Dendritic cell treated with granulocyte-macrophage colony-stimulating factor and Interleukin-4, amounts not matched to agents 40 ng/mL and 50 ng/mL, for 4 days (primary cell): ENCODE data around the gene E2F1.
A peak's percentile ranks its signal among the peaks of the same experiment; 100 is the strongest.

Experiments
- H3K27ac Mint-ChIP-seq: one replicate; pipeline ENCODE4 v1.8.0; 2022; ENCODE audit warnings: mild to moderate bottlenecking, mixed read lengths
- H3K27me3 Mint-ChIP-seq: one replicate; pipeline ENCODE4 v1.8.0; 2022; ENCODE audit warnings: mild to moderate bottlenecking, mixed read lengths
- H3K36me3 Mint-ChIP-seq: one replicate; pipeline ENCODE4 v1.8.0; 2022; ENCODE audit warnings: low read depth, mixed read lengths
- H3K4me1 Mint-ChIP-seq: one replicate; pipeline ENCODE4 v1.8.0; 2022; ENCODE audit warnings: low read depth, mixed read lengths
- H3K4me3 Mint-ChIP-seq: one replicate; pipeline ENCODE4 v1.8.0; 2022; ENCODE audit warnings: mild to moderate bottlenecking, moderate library complexity, mixed read lengths
- H3K9me3 Mint-ChIP-seq: one replicate; pipeline ENCODE4 v1.8.0; 2022; ENCODE audit warnings: mixed read lengths
- intact Hi-C: fragments of 100-400 bp; cut with micrococcal nuclease; formaldehyde crosslinking; loops from one replicate; pipeline ENCODE4 v1.15.0; 2022

The E2F1 gene

DNA sequence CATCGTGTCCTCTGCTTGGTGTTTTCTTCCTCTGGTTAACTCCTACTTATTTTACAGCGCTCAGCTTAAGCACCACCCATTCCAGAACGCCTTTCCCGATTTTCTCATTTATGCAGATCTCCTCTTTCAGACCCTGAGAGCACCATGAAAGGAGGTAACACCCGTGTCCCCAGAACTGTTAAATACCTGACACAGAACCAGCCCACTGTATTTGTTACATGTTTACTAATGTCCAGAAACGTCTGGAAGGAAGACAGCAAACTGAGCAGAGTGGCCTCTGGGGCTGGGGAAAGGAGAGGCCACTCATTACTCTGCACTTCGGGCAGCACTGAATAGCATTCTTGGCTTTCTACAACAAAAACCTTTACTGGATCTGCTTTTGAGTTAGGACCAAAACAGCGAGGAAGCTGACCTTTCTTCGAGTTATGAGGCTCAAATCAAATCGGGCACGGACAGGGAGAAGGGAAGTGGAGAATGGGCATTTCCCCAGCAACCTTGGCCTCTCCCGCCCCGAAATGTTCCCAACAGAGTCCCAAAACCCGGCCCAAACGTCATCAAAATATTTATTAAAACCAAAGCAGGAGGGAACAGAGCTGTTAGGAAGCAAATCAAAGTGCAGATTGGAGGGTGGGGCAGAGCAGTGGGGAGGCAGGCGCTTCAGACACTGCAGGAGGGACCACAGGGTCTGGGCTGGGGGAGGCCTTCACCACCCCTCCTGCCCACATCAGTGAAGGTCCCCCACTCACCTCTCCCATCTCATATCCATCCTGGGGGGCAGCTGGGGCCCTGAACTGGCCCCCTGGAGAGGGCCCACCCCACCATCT lies 10.8 kb downstream of the E2F1 start:
- Mint-ChIP-seq H3K27ac (peak overlapping the region; percentile 0), H3K4me1 (peaks cover 37% of the 10 kb centered on the region), H3K27me3 (peaks cover 5% of the 10 kb centered on the region), H3K4me3 (peak overlapping the region; percentile 51), H3K36me3 (peaks cover 28% of the 10 kb centered on the region), H3K9me3 (no peaks in the 10 kb centered on the region)
- intact Hi-C loops: no loop called here

- H3K4me1 Mint-ChIP-seq: peaks cover 45% of the 10 kb centered on the region
- H3K9me3 Mint-ChIP-seq: no peaks in the 10 kb centered on the region
- peak within 1 kb of the TSS; percentile 89 for H3K27ac Mint-ChIP-seq
- peak within 1 kb of the TSS; percentile 88 for H3K4me3 Mint-ChIP-seq
- intact Hi-C loops: loop anchor here (1.0 kb wide), 1 partner anchor 8 kb away; the partner anchor contains the start of gene ACTL10
- H3K27me3 Mint-ChIP-seq: peaks cover 5% of the 10 kb centered on the region
- peaks cover 36% of the 10 kb centered on the region for H3K36me3 Mint-ChIP-seq
Measured at GRCh38 chr20:33674294-33675135, 11.7 kb downstream of the E2F1 start, which contains the start of gene NECAB3. Gene NECAB3, minus strand, starts transcription at chr20:33674428. Its CDS starts 76 bp downstream, at chr20:33674352.

GRCh38 chr20:33673410-33674293 lies 12.5 kb downstream of the E2F1 start:
- peak overlapping the region; percentile 89 for H3K27ac Mint-ChIP-seq
- peaks cover 36% of the 10 kb centered on the region for H3K36me3 Mint-ChIP-seq
- no peaks in the 10 kb centered on the region for H3K9me3 Mint-ChIP-seq
- intact Hi-C loops: loop anchor here (1.0 kb wide), 1 partner anchor 7 kb away; the partner anchor contains the start of gene ACTL10
- H3K27me3 Mint-ChIP-seq: peaks cover 5% of the 10 kb centered on the region
- H3K4me1 Mint-ChIP-seq: peaks cover 45% of the 10 kb centered on the region
- H3K4me3 Mint-ChIP-seq: peak overlapping the region; percentile 88

GRCh38 chr20:33673114-33673409 lies 13.1 kb downstream of the E2F1 start:
- Mint-ChIP-seq H3K27me3 (peaks cover 5% of the 10 kb centered on the region), H3K4me1 (peaks cover 50% of the 10 kb centered on the region), H3K36me3 (peaks cover 36% of the 10 kb centered on the region), H3K27ac (peak overlapping the region; percentile 89), H3K9me3 (no peaks in the 10 kb centered on the region), H3K4me3 (peak overlapping the region; percentile 88)
- intact Hi-C loops: no loop called here

- intact Hi-C loops: no loop called here
- peaks cover 5% of the 10 kb centered on the region for H3K27me3 Mint-ChIP-seq
- H3K4me3 Mint-ChIP-seq: peak overlapping the region; percentile 25
- peaks cover 55% of the 10 kb centered on the region for H3K4me1 Mint-ChIP-seq
- peaks cover 36% of the 10 kb centered on the region for H3K36me3 Mint-ChIP-seq
- H3K9me3 Mint-ChIP-seq: no peaks in the 10 kb centered on the region
- no peak overlapping the region for H3K27ac Mint-ChIP-seq
Measured at GRCh38 chr20:33672426-33673113, 13.6 kb downstream of the E2F1 start.

DNA sequence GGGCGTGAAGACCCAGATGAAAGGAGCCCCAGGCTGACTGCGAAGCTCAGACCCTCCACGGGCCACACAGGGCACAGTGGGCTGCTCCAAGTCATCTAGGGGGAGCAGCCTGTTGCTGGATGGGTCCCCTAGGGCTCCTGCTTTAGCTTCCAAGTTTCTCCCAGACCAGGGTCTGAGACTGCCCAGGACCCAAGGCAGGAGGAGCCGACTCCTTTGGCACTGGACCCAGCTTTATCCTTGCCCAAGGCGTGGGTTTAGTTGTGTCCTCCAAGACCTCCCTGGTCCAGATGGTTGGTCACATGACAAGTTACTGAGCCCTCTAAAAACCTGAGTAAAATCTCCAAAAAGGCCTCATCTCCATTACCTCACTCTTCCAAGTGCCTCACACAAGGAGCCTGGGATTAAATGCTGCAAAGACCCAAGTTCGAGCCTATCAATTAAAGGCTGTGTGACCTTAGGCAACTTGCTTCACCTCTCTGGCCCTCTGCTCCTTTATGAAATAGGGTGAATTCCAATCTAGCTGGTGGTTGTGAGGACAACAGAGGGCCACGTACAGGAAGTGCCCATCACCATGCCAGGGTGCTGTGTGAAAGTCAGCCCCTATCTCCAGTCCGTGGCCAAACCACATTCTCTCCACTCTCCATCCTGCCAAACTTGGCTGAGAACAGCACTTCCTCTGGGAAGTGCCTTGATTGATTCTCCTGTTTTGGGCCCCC lies 14.5 kb downstream of the E2F1 start:
- intact Hi-C loops: no loop called here
- no peaks in the 10 kb centered on the region for H3K9me3 Mint-ChIP-seq
- H3K4me3 Mint-ChIP-seq: no peak overlapping the region
- H3K36me3 Mint-ChIP-seq: peaks cover 36% of the 10 kb centered on the region
- H3K27me3 Mint-ChIP-seq: peaks cover 5% of the 10 kb centered on the region
- peaks cover 59% of the 10 kb centered on the region for H3K4me1 Mint-ChIP-seq
- H3K27ac Mint-ChIP-seq: no peak overlapping the region

GRCh38 chr20:33670715-33671499 lies 15.3 kb downstream of the E2F1 start:
- intact Hi-C loops: no loop called here
- Mint-ChIP-seq H3K27ac (no peak overlapping the region), H3K27me3 (peaks cover 5% of the 10 kb centered on the region), H3K9me3 (no peaks in the 10 kb centered on the region), H3K36me3 (peaks cover 36% of the 10 kb centered on the region), H3K4me3 (no peak overlapping the region), H3K4me1 (peaks cover 67% of the 10 kb centered on the region)

DNA sequence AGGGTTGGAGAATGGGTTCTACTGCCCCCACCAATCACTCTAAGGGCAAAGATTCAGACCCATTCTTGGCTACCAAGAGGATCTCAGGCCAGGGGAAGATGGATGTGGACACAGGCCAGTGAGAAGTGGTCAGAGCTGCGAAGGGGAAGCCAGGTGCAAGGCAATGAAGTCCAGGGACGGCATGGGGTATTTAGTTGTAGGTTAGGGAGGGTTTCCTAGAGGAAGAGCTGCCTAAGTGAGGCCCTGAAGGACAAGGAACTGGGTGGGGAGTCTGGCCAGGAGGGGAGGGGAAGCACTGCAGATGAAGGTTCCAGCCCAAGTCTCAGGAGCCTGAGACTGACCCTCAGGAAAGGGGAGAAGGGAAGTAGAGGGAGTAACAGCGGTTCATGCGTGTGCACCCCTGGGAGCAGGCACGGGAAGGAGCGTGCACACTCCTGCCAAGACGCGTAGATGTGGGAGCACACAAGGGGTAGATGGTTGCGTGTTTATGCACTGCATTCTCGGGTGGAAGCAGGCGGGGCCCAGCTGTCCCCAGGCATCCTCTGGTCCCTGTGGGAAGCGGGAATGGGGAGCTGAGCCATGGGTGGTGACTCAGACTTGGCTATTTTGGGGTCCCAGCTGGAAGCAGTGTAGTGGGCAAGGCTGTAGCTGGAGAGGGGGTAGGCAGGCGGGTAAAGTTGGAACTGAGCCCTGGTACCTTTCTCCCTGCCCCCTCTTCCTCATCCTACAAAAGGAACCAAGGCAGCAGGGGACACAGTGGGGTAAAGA lies 16.1 kb downstream of the E2F1 start:
- peaks cover 3% of the 10 kb centered on the region for H3K27me3 Mint-ChIP-seq
- H3K4me3 Mint-ChIP-seq: no peak overlapping the region
- intact Hi-C loops: loop anchor here (10.0 kb wide), 2 partner anchors 115 to 325 kb away; partner anchors contain the start of gene RALY
- H3K9me3 Mint-ChIP-seq: no peaks in the 10 kb centered on the region
- H3K36me3 Mint-ChIP-seq: peaks cover 36% of the 10 kb centered on the region
- no peak overlapping the region for H3K27ac Mint-ChIP-seq
- H3K4me1 Mint-ChIP-seq: peaks cover 70% of the 10 kb centered on the region

DNA sequence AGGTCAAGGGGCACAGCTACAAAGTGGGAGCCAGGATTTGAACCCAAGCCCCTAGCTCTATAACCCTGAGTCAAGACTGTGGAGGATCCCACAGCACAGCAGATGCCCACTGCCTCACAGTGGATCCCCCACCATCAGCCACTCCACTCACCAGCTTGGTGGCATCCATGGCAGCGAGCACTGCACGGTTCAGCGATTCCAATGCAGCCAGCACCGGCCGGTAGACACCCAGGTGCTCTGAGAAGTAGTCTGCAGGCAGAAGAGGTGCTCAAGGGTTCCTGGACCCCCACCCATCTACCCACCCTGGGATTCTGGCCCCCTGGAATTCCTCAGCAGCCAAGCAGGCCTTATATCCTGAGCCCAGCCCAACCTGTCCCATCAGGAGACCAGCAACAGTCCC lies 17.0 kb downstream of the E2F1 start:
- intact Hi-C loops: loop anchor here (10.0 kb wide), 2 partner anchors 114 to 326 kb away; partner anchors contain the start of gene RALY
- H3K9me3 Mint-ChIP-seq: no peaks in the 10 kb centered on the region
- peaks cover 73% of the 10 kb centered on the region for H3K4me1 Mint-ChIP-seq
- H3K27ac Mint-ChIP-seq: no peak overlapping the region
- no peaks in the 10 kb centered on the region for H3K27me3 Mint-ChIP-seq
- H3K36me3 Mint-ChIP-seq: peaks cover 36% of the 10 kb centered on the region
- H3K4me3 Mint-ChIP-seq: no peak overlapping the region

DNA sequence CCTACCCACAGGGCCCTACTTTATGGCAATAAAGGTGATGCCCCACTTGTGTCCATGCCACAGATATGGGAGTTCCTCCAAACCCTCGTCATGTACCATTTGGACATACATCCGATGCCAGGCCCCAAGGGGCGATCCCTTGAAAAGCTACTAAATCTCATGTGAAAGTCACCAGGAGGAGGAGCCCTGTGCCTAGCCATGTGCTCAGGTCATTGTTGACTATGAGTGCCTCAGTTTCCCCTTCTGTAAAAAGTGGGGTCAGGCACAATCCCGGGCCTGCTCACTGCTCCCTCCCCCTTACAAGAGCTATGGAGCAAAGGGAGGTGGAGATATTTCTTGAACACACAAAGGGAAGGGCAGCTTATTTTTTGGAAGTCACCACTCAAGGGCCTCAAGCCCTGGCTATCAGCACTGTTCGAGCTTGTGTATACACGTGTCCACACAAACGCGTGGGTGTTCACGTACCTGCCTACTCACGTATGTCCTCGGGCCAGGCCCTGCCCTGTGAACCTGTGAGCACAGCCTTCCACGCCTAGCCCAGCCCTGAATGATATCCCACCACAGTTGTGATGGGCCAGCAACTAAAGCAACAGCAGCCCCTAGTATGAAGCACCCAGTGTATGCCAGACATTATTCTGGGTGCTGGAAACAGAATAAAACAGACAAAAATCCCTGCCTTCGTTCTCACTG lies 17.6 kb downstream of the E2F1 start:
- H3K4me1 Mint-ChIP-seq: peaks cover 75% of the 10 kb centered on the region
- no peak overlapping the region for H3K27ac Mint-ChIP-seq
- H3K9me3 Mint-ChIP-seq: no peaks in the 10 kb centered on the region
- no peak overlapping the region for H3K4me3 Mint-ChIP-seq
- H3K36me3 Mint-ChIP-seq: peaks cover 30% of the 10 kb centered on the region
- no peaks in the 10 kb centered on the region for H3K27me3 Mint-ChIP-seq
- intact Hi-C loops: loop anchor here (10.0 kb wide), 2 partner anchors 114 to 326 kb away; partner anchors contain the start of gene RALY
